Heart right ventricle (tissue), 16 donors: Measurements from ENCODE around the gene PPIF. TPM values are rescaled to one million over a fixed set of nuclear protein-coding genes. Genes with fewer than 3 reads are reported as not detected.

Source experiments
- ATAC-seq, 8 donors: fragments of 200-7000 bp; cut with Tn5 transposase; one replicate each; pipeline ENCODE4 v1.9.1; 2020; ENCODE audit warnings: mild to moderate bottlenecking in 8 of 8, moderate library complexity in 8 of 8, moderate number of reproducible peaks in 1 of 8
- DNase-seq, 2 donors: peaks; one replicate each; pipeline ENCODE4 v3.0.0-alpha.2; 2020
- H3K27ac ChIP-seq, 10 donors: fragments of 200-600 bp; sonication (generic) in 2 of 10; one replicate each; pipeline versions ENCODE4 v1.5.0 to v1.8.0; 2020 to 2022; ENCODE audit warnings: mild to moderate bottlenecking in 3 of 10
- H3K27me3 ChIP-seq, 7 donors: fragments of 200-600 bp; one replicate each; pipeline ENCODE4 v1.8.0; 2021 to 2022; ENCODE audit warnings: mild to moderate bottlenecking in 2 of 7
- H3K36me3 ChIP-seq, 9 donors: fragments of 200-600 bp; sonication (generic) in 1 of 9; one replicate each; pipeline versions ENCODE4 v1.5.0 to v1.8.0; 2020 to 2022; ENCODE audit warnings: mild to moderate bottlenecking in 2 of 9
- H3K4me1 ChIP-seq, 9 donors: fragments of 200-600 bp; sonication (generic) in 1 of 9; one replicate each; pipeline versions ENCODE4 v1.5.0 to v1.8.0; 2020 to 2022; ENCODE audit warnings: mild to moderate bottlenecking in 4 of 9
- H3K4me3 ChIP-seq, 10 donors: fragments of 200-600 bp; sonication (generic) in 2 of 10; one replicate each; pipeline versions ENCODE4 v1.5.0 to v1.8.0; 2020 to 2022; ENCODE audit warnings: mild to moderate bottlenecking in 7 of 10, moderate library complexity in 2 of 10
- H3K9me3 ChIP-seq, 11 donors: fragments of 200-600 bp in 10 of 11; sonication (generic) in 2 of 11; one replicate each; pipeline versions ENCODE4 v1.5.0 to v1.8.0; 2013 to 2022; ENCODE audit warnings: mild to moderate bottlenecking in 2 of 11, control low read depth in 1 of 11, moderate library complexity in 1 of 11
- WGBS, 2 donors: extraction: QIAGEN DNeasy Blood & Tissue Kit; methylation state at CpG; one replicate each; pipeline ENCODE4 v1.1.7; 2013; ENCODE audit warnings: inconsistent platforms in 1 of 2; 5-methylcytosine and 5-hydroxymethylcytosine counted together
- intact Hi-C, 10 donors: fragments of 100-400 bp; cut with DNase I; formaldehyde crosslinking; loops; one replicate each; pipeline versions ENCODE4 v1.11.1 to v1.14.2; 2022
- polyA plus RNA-seq, 2 donors: library from polyadenylated mRNA; stranded (reverse); fragments of 200-250 nt; gene quantifications; one replicate each; pipeline ENCODE4 v1.2.3, GENCODE V29; 2013
- total RNA-seq, 10 donors: library from RNA; stranded (reverse); fragmentation: NEBNext Ultra II Directional in 3 of 10; extraction: Animal tissue kit (Norgen Biotek cat#: 25700) in 3 of 10; gene quantifications; one replicate each; pipeline versions ENCODE4 v1.2.1 to v1.2.4, GENCODE V29; 2021 to 2023
- TF ChIP-seq, protein P1 (sequence below), 9 donors: fragments of 200-600 bp; sonication (generic) in 2 of 9; IDR thresholded peaks; one replicate each; pipeline versions ENCODE4 v1.5.0 to v1.8.0; 2021 to 2022; ENCODE audit warnings: antibody characterized with exemption in 9 of 9, mild to moderate bottlenecking in 5 of 9, moderate library complexity in 1 of 9
- donor health status: Arrhythmogenic right ventricular cardiomyopathy.
- donor health status: ischemic (EF 13 %, LVEDD 7.1; RV severe dilation, severe dysfunction).
- donor health status: healthy with polysubstance abuse.
- donor health status: DM: no; HTN: yes; CAD: no.
- donor health status: DM: no; HTN: no; CAD: no.
- donor health status: ischemic (EF 25% LVEDD 6.9; RV normal size, moderate dysfunction).
- donor health status: ischemic (EF 25% LVEDD 5.7; RV mildly dilated, moderate dysfunction).
- donor health status: healthy.
- donor health status: DM: yes; HTN: yes; CAD: no.
- donor health status: Ischemic cardiomyopathy.
- donor health status: ischemic (EF 35%, LVEDD 5.7; RV mildly dilated, moderate dysfunction).
- donor health status: nonischemic (EF 11% LVEDD 7.7; RV severe dilation, severe dysfunction).
- donor health status: DM: yes; HTN: yes; CAD: no.
- donor health status: PGD.
- donor health status: ischemic (EF 29% LVEDD 5.4; RV normal size, mild dysfunction).
- donor health status: nonischemic (EF 23%, LVEDD 6.1; RV moderate dilation, normal function).

Gene PPIF
- total and polyA plus RNA-seq, 12 donors = 44.3 to 205 (median 146) TPM

- 76 to 84% methylated on average over 5 of the region's 5 CpGs for WGBS, 2 donors
- no peak overlapping the region for H3K4me3 ChIP-seq
- peaks cover 0 to 19% (median 0%) of the 10 kb centered on the region in 9 donors for H3K4me1 ChIP-seq
- TF ChIP-seq, protein P1, sequence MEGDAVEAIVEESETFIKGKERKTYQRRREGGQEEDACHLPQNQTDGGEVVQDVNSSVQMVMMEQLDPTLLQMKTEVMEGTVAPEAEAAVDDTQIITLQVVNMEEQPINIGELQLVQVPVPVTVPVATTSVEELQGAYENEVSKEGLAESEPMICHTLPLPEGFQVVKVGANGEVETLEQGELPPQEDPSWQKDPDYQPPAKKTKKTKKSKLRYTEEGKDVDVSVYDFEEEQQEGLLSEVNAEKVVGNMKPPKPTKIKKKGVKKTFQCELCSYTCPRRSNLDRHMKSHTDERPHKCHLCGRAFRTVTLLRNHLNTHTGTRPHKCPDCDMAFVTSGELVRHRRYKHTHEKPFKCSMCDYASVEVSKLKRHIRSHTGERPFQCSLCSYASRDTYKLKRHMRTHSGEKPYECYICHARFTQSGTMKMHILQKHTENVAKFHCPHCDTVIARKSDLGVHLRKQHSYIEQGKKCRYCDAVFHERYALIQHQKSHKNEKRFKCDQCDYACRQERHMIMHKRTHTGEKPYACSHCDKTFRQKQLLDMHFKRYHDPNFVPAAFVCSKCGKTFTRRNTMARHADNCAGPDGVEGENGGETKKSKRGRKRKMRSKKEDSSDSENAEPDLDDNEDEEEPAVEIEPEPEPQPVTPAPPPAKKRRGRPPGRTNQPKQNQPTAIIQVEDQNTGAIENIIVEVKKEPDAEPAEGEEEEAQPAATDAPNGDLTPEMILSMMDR (IDR thresholded peaks at IDR 0.05) = no peak
- DNase-seq (no peak), ATAC-seq (peak in 3 of 8 donors; percentile 6 to 48 (median 34))
- H3K36me3 ChIP-seq = peaks cover 0 to 38% (median 16%) of the 10 kb centered on the region in 9 donors
- intact Hi-C loops = no loop called here
- peaks cover 0 to 4% (median 0%) of the 10 kb centered on the region in 11 donors for H3K9me3 ChIP-seq
- H3K27me3 ChIP-seq = no peaks in the 10 kb centered on the region
- no peak overlapping the region for H3K27ac ChIP-seq
Observed at GRCh38 chr10:79358811-79359210, 11.5 kb downstream of the PPIF start.

GRCh38 chr10:79359816-79360498 is 12.7 kb downstream of the PPIF start:
- Histone ChIP-seq H3K36me3 (peaks cover 0 to 26% (median 4%) of the 10 kb centered on the region in 9 donors), H3K4me1 (peaks cover 0 to 15% (median 0%) of the 10 kb centered on the region in 9 donors), H3K4me3 (no peak overlapping the region), H3K9me3 (peaks cover 0 to 4% (median 0%) of the 10 kb centered on the region in 11 donors), H3K27ac (no peak overlapping the region), H3K27me3 (no peaks in the 10 kb centered on the region)
- WGBS, 2 donors = 92 to 96% methylated on average over 6 of the region's 6 CpGs
- intact Hi-C loops = no loop called here
- DNase-seq (no peak), ATAC-seq (no peak)
- TF ChIP-seq, protein P1 (IDR thresholded peaks at IDR 0.05) = no peak

- intact Hi-C loops = no loop called here
- WGBS, 2 donors = 93% methylated on average over 5 of the region's 5 CpGs
- TF ChIP-seq, protein P1 (IDR thresholded peaks at IDR 0.05) = no peak
- H3K9me3 ChIP-seq = peaks cover 0 to 4% (median 0%) of the 10 kb centered on the region in 11 donors
- DNase-seq = no peak
- no peak overlapping the region for H3K4me3 ChIP-seq
- H3K36me3 ChIP-seq = peaks cover 0 to 19% (median 0%) of the 10 kb centered on the region in 9 donors
- H3K27me3 ChIP-seq = no peaks in the 10 kb centered on the region
- ATAC-seq = no peak
- no peak overlapping the region for H3K27ac ChIP-seq
- H3K4me1 ChIP-seq = peaks cover 0 to 7% (median 0%) of the 10 kb centered on the region in 9 donors
Observed at GRCh38 chr10:79360499-79361342, 13.5 kb downstream of the PPIF start.

- 82 to 91% methylated on average over 4 of the region's 4 CpGs for WGBS, 2 donors
Observed at GRCh38 chr10:79361726-79362397, 14.6 kb downstream of the PPIF start.

More at GRCh38 chr10:79361726-79362397, 14.6 kb downstream of the PPIF start:
- no peak for ATAC-seq
- Histone ChIP-seq H3K4me1 (peaks cover 0 to 4% (median 0%) of the 10 kb centered on the region in 9 donors), H3K27me3 (no peaks in the 10 kb centered on the region), H3K27ac (no peak overlapping the region), H3K9me3 (peaks cover 0 to 4% (median 0%) of the 10 kb centered on the region in 11 donors), H3K4me3 (no peak overlapping the region), H3K36me3 (peaks cover 0 to 7% (median 0%) of the 10 kb centered on the region in 9 donors)
- DNase-seq = no peak
- TF ChIP-seq, protein P1 (IDR thresholded peaks at IDR 0.05) = no peak
- intact Hi-C loops = no loop called here
